ENCODE data around the gene LRRFIP1. TPM values are rescaled to one million over a fixed set of nuclear protein-coding genes. Genes with fewer than 3 reads are reported as not detected.

LRRFIP1 gene
- total and polyA plus RNA-seq, 9 of the 15 experiments (the other 6 are each of a cell fraction or from before 2014, with no cell fraction given): 13.1 to 45.2 (median 31.3) TPM

GRCh38 chr2:237694415-237695194 is 67.2 kb downstream of the LRRFIP1 start:
- Histone ChIP-seq H3K4me3 (peak overlapping the region; percentile 86), H3K27ac (ENCODE audit: extremely low read depth, low read depth, low read length) (peak overlapping the region; percentile 59), H3K9me1 (ENCODE audit: control insufficient read depth, insufficient read depth, low read length) (no peaks in the 10 kb centered on the region), H3K27me3 (ENCODE audit: control insufficient read depth in 2 of 2, insufficient read depth in 2 of 2, low read length in 2 of 2) (no peaks in the 10 kb centered on the region), H3K4me2 (ENCODE audit: insufficient read depth, low read length) (peak overlapping the region; percentile 81), H3K4me1 (replicated peaks in 1 of 2; ENCODE audit: control insufficient read depth in 2 of 2, insufficient read depth in 2 of 2, low read length in 2 of 2) (peaks cover 26 to 33% of the 10 kb centered on the region in 2 experiments), H3K9ac (ENCODE audit: insufficient read depth in 1 of 2, low read depth in 2 of 2, low read length in 2 of 2) (peak overlapping the region; percentile 62 to 79; a peak in 3 of 4 replicates), H4K20me1 (replicated peaks; ENCODE audit: control insufficient read depth, insufficient read depth, low read length) (peaks cover 16% of the 10 kb centered on the region), H3K9me3 (replicated peaks; ENCODE audit: control insufficient read depth, insufficient read depth, low read depth, low read length) (no peaks in the 10 kb centered on the region), H3K79me2 (ENCODE audit: control insufficient read depth, insufficient read depth, low read length) (peaks cover 70% of the 10 kb centered on the region), H2AFZ (ENCODE audit: low read depth, low read length) (no peak overlapping the region), H3K36me3 (ENCODE audit: control insufficient read depth, insufficient read depth, low read length) (no peaks in the 10 kb centered on the region)
- intact Hi-C loops (cut with micrococcal nuclease): no loop called here
- 45% methylated on average over 10 of the region's 15 CpGs for WGBS (ENCODE audit: insufficient coverage, low coverage, missing lambda C conversion rate)
- TF ChIP-seq ZNF639 (CRISPR knock-in tag; conservative IDR thresholded peaks at IDR 0.05 in 1 of 2, IDR thresholded peaks at IDR 0.05 in 1 of 2) (peak in 1 of 2 experiments; percentile 12; a peak in 1 of 4 replicates), NFE2 (IDR thresholded peaks at IDR 0.05; ENCODE audit: low read depth) (no peak), MED1 (CRISPR knock-in tag; IDR thresholded peaks at IDR 0.05; ENCODE audit: borderline replicate concordance) (no peak)
- DNase-seq (ENCODE audit: extremely low read depth in 1 of 4, low spot score in 3 of 4): peak in 1 of 4 experiments; percentile 10
- ATAC-seq: peak; percentile 3; the same call in 1 of the 3 replicates
- FAIRE-seq: peak; percentile 52
- CTCF ChIA-PET (ENCODE audit: low intra/inter-chr PET ratio): no interaction called here
- no TSS peak for BruUV-seq (replicated peaks)
- POLR2A ChIA-PET: interaction anchor here (0.6 to 2.0 kb wide), 4 partner anchors 8 to 136 kb away, joined by 3 to 11 read pairs (median 4); no protein-coding TSS in a partner anchor
- in situ Hi-C loops (cut with MboI): no loop called here

Measured in K562 (cell line).